ENCODE data around the gene STX7.

STX7 gene

GRCh38 chr6:132466952-132467351, 46.0 kb downstream of the STX7 start:
- no peak for DNase-seq

GRCh38 chr6:132465530-132466485, 47.1 kb downstream of the STX7 start:
- no peak for DNase-seq

GRCh38 chr6:132464538-132465256, 48.2 kb downstream of the STX7 start:
- DNase-seq = no peak

GRCh38 chr6:132461958-132462357, 51.0 kb downstream of the STX7 start:
- no peak for DNase-seq

GRCh38 chr6:132459605-132459952, 53.3 kb downstream of the STX7 start:
- DNase-seq = no peak

- DNase-seq = no peak
These were observed 53.9 kb downstream of the STX7 start for GRCh38 chr6:132458887-132459604.

GRCh38 chr6:132456700-132457143, 56.2 kb downstream of the STX7 start:
- no peak for DNase-seq

- no peak for DNase-seq
These were observed 66.1 kb downstream of the STX7 start for GRCh38 chr6:132446855-132447241.

- no peak for DNase-seq
These were observed 66.6 kb downstream of the STX7 start for GRCh38 chr6:132446141-132446854.

GRCh38 chr6:132445201-132445951, 67.5 kb downstream of the STX7 start:
- no peak for DNase-seq

GRCh38 chr6:132443206-132443605, 69.7 kb downstream of the STX7 start:
- DNase-seq = no peak

GRCh38 chr6:132430110-132430509, 82.8 kb downstream of the STX7 start:
- DNase-seq = no peak

GRCh38 chr6:132425176-132425575, 87.7 kb downstream of the STX7 start:
- DNase-seq = no peak

- no peak for DNase-seq
These were observed 89.1 kb downstream of the STX7 start for GRCh38 chr6:132423839-132424238.

GRCh38 chr6:132418235-132418965, 94.5 kb downstream of the STX7 start:
- DNase-seq = no peak

GRCh38 chr6:132414761-132415160, 98.2 kb downstream of the STX7 start:
- no peak for DNase-seq

- DNase-seq = no peak
These were observed 98.6 kb downstream of the STX7 start for GRCh38 chr6:132414322-132414721.

GRCh38 chr6:132413499-132413802, 99.5 kb downstream of the STX7 start:
- no peak for DNase-seq

GRCh38 chr6:132412656-132413498, 100.0 kb downstream of the STX7 start:
- DNase-seq = no peak

- no peak for DNase-seq
These were observed 101.6 kb downstream of the STX7 start for GRCh38 chr6:132411296-132411695.

- DNase-seq = peak; percentile 32
These were observed 102.1 kb downstream of the STX7 start for GRCh38 chr6:132410830-132411229.
